Measurements from ENCODE around the gene USP30. TPM values are rescaled to one million over a fixed set of nuclear protein-coding genes. Genes with fewer than 3 reads are reported as not detected.

Gene USP30, protein sequence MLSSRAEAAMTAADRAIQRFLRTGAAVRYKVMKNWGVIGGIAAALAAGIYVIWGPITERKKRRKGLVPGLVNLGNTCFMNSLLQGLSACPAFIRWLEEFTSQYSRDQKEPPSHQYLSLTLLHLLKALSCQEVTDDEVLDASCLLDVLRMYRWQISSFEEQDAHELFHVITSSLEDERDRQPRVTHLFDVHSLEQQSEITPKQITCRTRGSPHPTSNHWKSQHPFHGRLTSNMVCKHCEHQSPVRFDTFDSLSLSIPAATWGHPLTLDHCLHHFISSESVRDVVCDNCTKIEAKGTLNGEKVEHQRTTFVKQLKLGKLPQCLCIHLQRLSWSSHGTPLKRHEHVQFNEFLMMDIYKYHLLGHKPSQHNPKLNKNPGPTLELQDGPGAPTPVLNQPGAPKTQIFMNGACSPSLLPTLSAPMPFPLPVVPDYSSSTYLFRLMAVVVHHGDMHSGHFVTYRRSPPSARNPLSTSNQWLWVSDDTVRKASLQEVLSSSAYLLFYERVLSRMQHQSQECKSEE
- total RNA-seq, result 7.8 and 11.5 TPM in 2 replicates

GRCh38 chr12:109052414-109053323, at the start of gene USP30:
USP30 (plus strand) TSS chr12:109052576; CDS start chr12:109052679, 103 bp downstream.

DNA sequence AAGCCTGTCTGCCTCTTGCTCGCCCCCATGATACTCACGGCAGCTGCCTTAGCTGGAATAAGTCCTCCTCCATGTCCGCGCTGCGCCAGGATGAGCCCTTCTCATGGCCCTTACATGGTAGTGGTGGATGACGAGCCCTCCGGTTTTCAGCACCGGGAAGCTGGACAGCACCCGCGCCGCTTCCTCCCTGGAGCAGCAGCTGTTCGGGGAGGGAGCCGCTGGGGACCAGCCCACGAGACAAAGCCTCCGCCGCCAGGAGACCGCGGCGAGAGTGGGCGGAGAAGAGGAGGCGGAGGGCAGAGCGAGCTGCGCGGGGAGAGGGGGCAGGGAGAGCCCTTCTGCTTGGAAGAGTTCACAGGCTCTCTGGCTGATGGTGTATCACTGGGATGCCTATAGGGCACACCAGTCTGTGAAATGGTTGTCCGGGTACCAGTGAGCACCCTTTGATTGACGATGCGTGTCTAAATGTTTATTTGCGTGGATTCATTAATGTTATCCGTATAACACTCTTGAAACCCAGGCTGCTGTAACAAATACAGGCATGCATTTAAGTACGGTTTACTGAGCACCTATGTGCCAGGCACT, 31.5 kb upstream of the USP30 start, which contains the start of gene SVOP:
Gene SVOP, minus strand, starts transcription at position 273 of the 585 bp plus-strand sequence. Its CDS starts 200 bp downstream, at position 73.

GRCh38 chr12:109093022-109093918, 40.9 kb downstream of the USP30 start, which contains the start of gene ALKBH2:
ALKBH2 (minus strand) TSS chr12:109093472; CDS start chr12:109092786, 686 bp downstream.

GRCh38 chr12:109097435-109098182, 45.2 kb downstream of the USP30 start, which contains the start of gene UNG:
UNG (plus strand) TSS chr12:109097597; CDS start chr12:109097680, 83 bp downstream.

DNA sequence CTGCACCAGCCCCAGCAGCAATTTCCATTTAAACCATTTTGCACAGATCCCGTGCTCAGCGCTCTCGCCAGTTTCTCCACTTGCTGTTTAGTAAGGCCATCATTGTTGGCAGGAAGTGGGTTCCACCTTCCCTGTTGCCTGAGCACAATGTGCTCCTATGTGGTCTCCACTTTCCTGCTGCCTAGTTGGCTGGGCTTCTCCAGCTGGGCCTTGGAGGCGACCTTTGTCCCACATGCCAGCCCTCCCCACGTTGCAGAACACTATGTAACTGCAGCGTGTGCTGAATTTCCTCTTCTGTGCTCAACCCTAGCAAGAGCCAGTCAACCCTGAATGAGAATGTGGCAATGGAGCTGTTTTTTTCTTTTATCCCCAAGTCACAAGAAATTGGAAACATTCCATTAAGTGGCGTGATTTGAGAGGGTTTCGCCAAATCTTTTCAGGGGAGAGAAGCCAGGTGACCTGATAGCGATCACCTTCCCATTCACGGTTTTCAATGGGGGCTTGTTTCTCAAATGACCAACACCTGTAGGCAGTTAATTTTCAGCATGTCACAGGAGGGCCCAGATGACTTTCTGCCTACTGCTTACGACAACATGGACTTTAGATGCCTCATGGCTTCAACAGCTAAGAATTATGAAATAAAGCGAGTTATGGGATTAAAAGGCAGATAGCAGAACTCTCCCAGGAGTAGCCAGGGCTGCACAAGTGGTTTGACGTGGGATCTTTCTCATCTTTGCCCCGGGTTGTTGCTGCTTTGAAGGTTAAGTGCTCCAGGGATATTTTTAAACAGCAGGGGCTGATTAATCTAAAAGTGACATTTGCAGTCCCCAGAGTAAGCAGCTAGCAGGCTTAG, 63.6 kb downstream of the USP30 start, which contains the start of gene ACACB:
Gene ACACB, plus strand, starts transcription at position 830 of the 853 bp plus-strand sequence. CDS start 22,819 bp downstream, outside the sequence.

Other genes with a start within 250 kb of the USP30 start
- gene SSH1, start 195.0 kb upstream of the USP30 start, total RNA-seq, result 54.4 and 68.6 TPM in 2 replicates
- gene DAO, start 172.5 kb upstream of the USP30 start, total RNA-seq, result not detected in 2 replicates
- gene SVOP, start 31.5 kb upstream of the USP30 start, total RNA-seq, result not detected in 2 replicates
- 12.6 and 13.8 TPM in 2 replicates for gene ALKBH2, start 40.9 kb downstream of the USP30 start, total RNA-seq
- 16.1 and 17.2 TPM in 2 replicates for gene UNG, start 45.0 kb downstream of the USP30 start, total RNA-seq
- gene ACACB, start 64.0 kb downstream of the USP30 start, total RNA-seq, result 2.2 and 5.2 TPM in 2 replicates